ENCODE data around the gene MICAL3. TPM values are rescaled to one million over a fixed set of nuclear protein-coding genes. Genes with fewer than 3 reads are reported as not detected.
"Not testable (repeated sequence)": the region's sequence is repeated elsewhere in the genome, so short reads cannot be mapped to it uniquely, and the experiment has no call there.

Gene MICAL3
- total RNA-seq = 40.2 and 43.4 TPM in 2 replicates

- peak; percentile 81 for DNase-seq
Measured at GRCh38 chr22:18024276-18024939, at the start of gene MICAL3. MICAL3 (minus strand) TSS chr22:18024561; CDS start chr22:17906812, 117,749 bp downstream.

- not testable (repeated sequence) for DNase-seq
Measured at GRCh38 chr22:18073927-18074326, 49.6 kb upstream of the MICAL3 start.

- DNase-seq = no peak
Measured at GRCh38 chr22:18073467-18073866, 49.1 kb upstream of the MICAL3 start.

- no peak for DNase-seq
Measured at GRCh38 chr22:18071968-18072310, 47.6 kb upstream of the MICAL3 start.

- not testable (repeated sequence) for DNase-seq
Measured at GRCh38 chr22:18071307-18071967, 47.1 kb upstream of the MICAL3 start.

- DNase-seq = no peak
Measured at GRCh38 chr22:18070556-18071306, 46.4 kb upstream of the MICAL3 start.

GRCh38 chr22:18070041-18070440, 45.7 kb upstream of the MICAL3 start:
- DNase-seq = no peak

- DNase-seq = no peak
Measured at GRCh38 chr22:18069041-18069440, 44.7 kb upstream of the MICAL3 start.

- DNase-seq = no peak
Measured at GRCh38 chr22:18068381-18068988, 44.1 kb upstream of the MICAL3 start.

- no peak for DNase-seq
Measured at GRCh38 chr22:18067548-18068341, 43.4 kb upstream of the MICAL3 start.

GRCh38 chr22:18067121-18067520, 42.8 kb upstream of the MICAL3 start:
- DNase-seq = no peak

- DNase-seq = no peak
Measured at GRCh38 chr22:18066181-18066859, 42.0 kb upstream of the MICAL3 start.

GRCh38 chr22:18065256-18065655, 40.9 kb upstream of the MICAL3 start:
- no peak for DNase-seq

- no peak for DNase-seq
Measured at GRCh38 chr22:18064636-18065035, 40.3 kb upstream of the MICAL3 start.

- DNase-seq = not testable (repeated sequence)
Measured at GRCh38 chr22:18063715-18064114, 39.4 kb upstream of the MICAL3 start.

GRCh38 chr22:18063306-18063705, 38.9 kb upstream of the MICAL3 start:
- DNase-seq = no peak

GRCh38 chr22:18062421-18062820, 38.1 kb upstream of the MICAL3 start:
- DNase-seq = no peak

- peak; percentile 28 for DNase-seq
Measured at GRCh38 chr22:18060646-18061620, 36.6 kb upstream of the MICAL3 start.

GRCh38 chr22:18059991-18060390, 35.6 kb upstream of the MICAL3 start:
- DNase-seq = no peak

GRCh38 chr22:18059473-18059872, 35.1 kb upstream of the MICAL3 start:
- DNase-seq = no peak

- no peak for DNase-seq
Measured at GRCh38 chr22:18059094-18059417, 34.7 kb upstream of the MICAL3 start.

All from dermis blood vessel endothelial cell (primary cell).